Measurements from ENCODE around the gene PIP5K1A. TPM values are rescaled to one million over a fixed set of nuclear protein-coding genes. Genes with fewer than 3 reads are reported as not detected.

Gene PIP5K1A
- total RNA-seq, 4 donors from 2014 or later, result 21.5 to 49.2 (median 36.6) TPM

- Histone ChIP-seq H3K36me3 (peaks cover 34 to 100% (median 89%) of the 10 kb centered on the region in 3 donors), H3K4me3 (no peak overlapping the region), H3K27me3 (no peaks in the 10 kb centered on the region), H3K4me1 (peaks cover 0 to 13% (median 0%) of the 10 kb centered on the region in 3 donors), H3K27ac (no peak overlapping the region), H3K9me3 (no peaks in the 10 kb centered on the region)
- TF ChIP-seq CTCF (IDR thresholded peaks at IDR 0.05), result no peak
- TF ChIP-seq POLR2A (IDR thresholded peaks at IDR 0.05), result no peak
- WGBS, 2 donors, result 71 to 72% methylated on average over 2 to 4 of the region's 6 CpGs
- intact Hi-C loops (cut with DNase I), result no loop called here
- no peak for DNase-seq
These were observed 94.7 kb downstream of the PIP5K1A start for GRCh38 chr1:151293093-151293492.

- Histone ChIP-seq H3K36me3 (peaks cover 32 to 100% (median 93%) of the 10 kb centered on the region in 3 donors), H3K4me3 (no peak overlapping the region), H3K9me3 (no peaks in the 10 kb centered on the region), H3K4me1 (peaks cover 0 to under 1% (median 0%) of the 10 kb centered on the region in 3 donors), H3K27me3 (no peaks in the 10 kb centered on the region), H3K27ac (no peak overlapping the region)
- no peak for TF ChIP-seq CTCF (IDR thresholded peaks at IDR 0.05)
- TF ChIP-seq POLR2A (IDR thresholded peaks at IDR 0.05), result no peak
- WGBS, 2 donors, result 93 to 94% methylated on average over 2 of the region's 2 CpGs
- intact Hi-C loops (cut with DNase I), result no loop called here
- DNase-seq, result no peak
These were observed 96.5 kb downstream of the PIP5K1A start for GRCh38 chr1:151294742-151295462.

Other genes starting within 250 kb of the PIP5K1A start
- 10 to 100 TPM; 18.2 to 72.7 (median 45.4) TPM for gene CERS2, start 223.7 kb upstream of the PIP5K1A start, total RNA-seq
- 1 to 10 TPM; 1.2 to 7.8 (median 4.4) TPM for gene ANXA9, start 216.3 kb upstream of the PIP5K1A start, total RNA-seq
- 10 to 100 TPM; 25.4 to 52.5 (median 37.1) TPM for gene MINDY1, start 191.7 kb upstream of the PIP5K1A start, total RNA-seq
- 10 to 100 TPM in 3 of 4 donors, 1 to 10 TPM in 1; 8.9 to 21.0 (median 15.9) TPM for gene PRUNE1, start 190.1 kb upstream of the PIP5K1A start, total RNA-seq
- 100 to 1,000 TPM in 1 of 4 donors, 10 to 100 TPM in 3; 52.7 to 168 (median 96.1) TPM for gene BNIPL, start 162.0 kb upstream of the PIP5K1A start, total RNA-seq
- gene C1orf56, start 150.8 kb upstream of the PIP5K1A start, total RNA-seq, result 1 to 10 TPM in 3 of 4 donors, under 1 TPM in 1; 0.23 to 3.2 (median 2.3) TPM
- 100 to 1,000 TPM in 3 of 4 donors, 10 to 100 TPM in 1; 86.7 to 128 (median 115) TPM for gene CDC42SE1, start 138.9 kb upstream of the PIP5K1A start, total RNA-seq
- 1 to 10 TPM in 2 of 4 donors, under 1 TPM in 2; 0.38 to 1.6 (median 0.92) TPM for gene MLLT11, start 138.2 kb upstream of the PIP5K1A start, total RNA-seq
- 10 to 100 TPM in 3 of 4 donors, 1 to 10 TPM in 1; 7.1 to 15.8 (median 11.0) TPM for gene GABPB2, start 127.8 kb upstream of the PIP5K1A start, total RNA-seq
- gene SEMA6C, start 51.9 kb upstream of the PIP5K1A start, total RNA-seq, result 1 to 10 TPM in 3 of 4 donors, under 1 TPM in 1; 0.91 to 3.8 (median 2.0) TPM
- 1 to 10 TPM in 2 of 4 donors, not detected in 2; 2.3 to 5.7 TPM for gene TNFAIP8L2, start 41.9 kb upstream of the PIP5K1A start, total RNA-seq
- 1 to 10 TPM; 4.6 to 8.8 (median 5.9) TPM for gene LYSMD1, start 32.6 kb upstream of the PIP5K1A start, total RNA-seq
- gene SCNM1, start 32.4 kb upstream of the PIP5K1A start, total RNA-seq, result 10 to 100 TPM; 15.2 to 29.8 (median 18.5) TPM
- gene TMOD4, start 22.6 kb upstream of the PIP5K1A start, total RNA-seq, result not detected
- 10 to 100 TPM; 17.2 to 38.3 (median 29.7) TPM for gene VPS72, start 8.4 kb upstream of the PIP5K1A start, total RNA-seq
- gene PSMD4, start 56.2 kb downstream of the PIP5K1A start, total RNA-seq, result 100 to 1,000 TPM in 3 of 4 donors, 10 to 100 TPM in 1; 78.2 to 117 (median 109) TPM
- 10 to 100 TPM; 16.5 to 28.5 (median 18.3) TPM for gene ZNF687, start 83.7 kb downstream of the PIP5K1A start, total RNA-seq
- gene PI4KB, start 128.9 kb downstream of the PIP5K1A start, total RNA-seq, result 10 to 100 TPM; 34.0 to 63.4 (median 56.0) TPM
- gene RFX5, start 148.7 kb downstream of the PIP5K1A start, total RNA-seq, result 10 to 100 TPM; 13.2 to 59.6 (median 24.5) TPM
- gene SELENBP1, start 174.2 kb downstream of the PIP5K1A start, total RNA-seq, result 10 to 100 TPM in 3 of 4 donors, 1 to 10 TPM in 1; 6.3 to 38.3 (median 28.3) TPM
- 100 to 1,000 TPM; 114 to 203 (median 186) TPM for gene PSMB4, start 201.0 kb downstream of the PIP5K1A start, total RNA-seq